SU-DHL-6 (cell line): ENCODE measurements around the gene SIX3.

ENCODE experiments used
- H2AFZ ChIP-seq: fragments of 200-600 bp; sonication (generic); 2 replicates; pipeline ENCODE4 v1.6.1; 2014; ENCODE audit warnings: low read depth, mild to moderate bottlenecking, moderate library complexity, mixed read lengths, antibody characterized with exemption, low read length; ENCODE audit not compliant: severe bottlenecking
- H3F3A ChIP-seq: fragments of 200-600 bp; shearing (Covaris generic); 2 replicates; pipeline ENCODE4 v1.6.0; 2016; ENCODE audit warnings: antibody characterized with exemption, mild to moderate bottlenecking; ENCODE audit not compliant: insufficient read depth
- H3K27ac ChIP-seq: fragments of 200-600 bp; sonication (generic); 2 replicates; pipeline ENCODE4 v1.5.1; 2016; ENCODE audit warnings: low read depth, mild to moderate bottlenecking, low read length, moderate library complexity, mixed read lengths
- H3K27me3 ChIP-seq: fragments of 200-600 bp; sonication (generic), shearing (Covaris generic); 2 replicates; pipeline ENCODE4 v1.6.0; 2014; ENCODE audit warnings: mild to moderate bottlenecking, low read length
- H3K36me3 ChIP-seq: fragments of 200-600 bp; sonication (generic); 2 replicates; pipeline ENCODE4 v1.6.1; 2014; ENCODE audit warnings: mild to moderate bottlenecking, low read length, mixed read lengths
- H3K4me2 ChIP-seq: fragments of 300-600, 200-600 bp; shearing (Covaris generic), sonication (generic); 2 replicates; pipeline ENCODE4 v1.6.0; 2014; ENCODE audit warnings: low read length, low read depth, mild to moderate bottlenecking; ENCODE audit not compliant: poor library complexity, severe bottlenecking
- H3K4me3 ChIP-seq: fragments of 200-600 bp; sonication (generic); 2 replicates; pipeline ENCODE4 v1.5.1; 2014; ENCODE audit warnings: antibody characterized with exemption, low read length, mild to moderate bottlenecking, mixed read lengths; ENCODE audit not compliant: insufficient read depth, poor library complexity, severe bottlenecking
- H3K79me2 ChIP-seq: fragments of 200-600 bp; sonication (generic); 2 replicates; pipeline ENCODE4 v1.6.1; 2014; ENCODE audit warnings: mild to moderate bottlenecking, low read length, moderate library complexity; ENCODE audit not compliant: insufficient read depth
- H3K9ac ChIP-seq: fragments of 200-600 bp; sonication (generic); 2 replicates; pipeline ENCODE4 v1.7.0; 2014; ENCODE audit warnings: mild to moderate bottlenecking, low read length
- H3K9me2 ChIP-seq: fragments of 200-600 bp; sonication (generic); replicated peaks from 2 replicates; pipeline ENCODE4 v1.6.1; 2014; ENCODE audit warnings: low read length; ENCODE audit not compliant: insufficient read depth
- H3K9me3 ChIP-seq: fragments of 200-600 bp; sonication (generic); 2 replicates; pipeline ENCODE4 v1.6.1; 2014; ENCODE audit warnings: low read length, mixed read lengths; ENCODE audit not compliant: insufficient read depth
- H4K20me1 ChIP-seq: fragments of 200-600 bp; sonication (generic); 2 replicates; pipeline ENCODE4 v1.6.1; 2014; ENCODE audit warnings: low read depth, mild to moderate bottlenecking, antibody characterized with exemption, low read length, moderate library complexity, mixed read lengths
- CTCF ChIP-seq: fragments of 200-600 bp; sonication (generic); IDR thresholded peaks from one replicate; pipeline ENCODE4 v1.5.1; 2017; ENCODE audit warnings: antibody characterized with exemption, mild to moderate bottlenecking, low read length, moderate library complexity; ENCODE audit not compliant: insufficient read depth, poor library complexity, severe bottlenecking
- EZH2phosphoT487 ChIP-seq: fragments of 200-600 bp; sonication (generic), shearing (Covaris generic); conservative IDR thresholded peaks from 2 replicates; pipeline ENCODE4 v1.6.1; 2018; ENCODE audit warnings: mild to moderate bottlenecking, antibody characterized with exemption, low read length, moderate library complexity, mixed read lengths

SIX3 gene

GRCh38 chr2:44994377-44994776 lies 52.9 kb downstream of the SIX3 start:
- TF ChIP-seq EZH2phosphoT487 (no peak), CTCF (no peak)
- no peaks in the 10 kb centered on the region for H3K36me3 ChIP-seq
- H2AFZ ChIP-seq: no peak overlapping the region
- no peak overlapping the region for H3K27ac ChIP-seq
- no peaks in the 10 kb centered on the region for H3K79me2 ChIP-seq
- no peaks in the 10 kb centered on the region for H3F3A ChIP-seq
- H3K4me3 ChIP-seq: no peak overlapping the region
- no peaks in the 10 kb centered on the region for H3K27me3 ChIP-seq
- no peak overlapping the region for H3K9ac ChIP-seq
- no peak overlapping the region for H3K4me2 ChIP-seq
- no peaks in the 10 kb centered on the region for H3K9me2 ChIP-seq
- no peaks in the 10 kb centered on the region for H4K20me1 ChIP-seq
- no peaks in the 10 kb centered on the region for H3K9me3 ChIP-seq
